Astrocyte of the cerebellum (primary cell): ENCODE data around the gene G6PD.

ENCODE experiments used
- DNase-seq: peaks from one replicate; pipeline ENCODE4 v3.0.0-alpha.2; 2011; ENCODE audit warnings: low read depth
- H3K4me3 ChIP-seq: 2 replicates; pipeline ENCODE4 v1.5.1; 2011; ENCODE audit warnings: mild to moderate bottlenecking, low read depth, low read length, moderate library complexity
- CTCF ChIP-seq: IDR thresholded peaks from 2 replicates; pipeline ENCODE4 v1.5.1; 2012; ENCODE audit warnings: low read length, low read depth, moderate library complexity, mild to moderate bottlenecking; ENCODE audit errors: missing control alignments
- in situ Hi-C: cut with HindIII; loops from 2 replicates; pipeline ENCODE4 v1.10.0; 2017; ENCODE audit warnings: low sequenced_read_pairs

The G6PD gene

DNA sequence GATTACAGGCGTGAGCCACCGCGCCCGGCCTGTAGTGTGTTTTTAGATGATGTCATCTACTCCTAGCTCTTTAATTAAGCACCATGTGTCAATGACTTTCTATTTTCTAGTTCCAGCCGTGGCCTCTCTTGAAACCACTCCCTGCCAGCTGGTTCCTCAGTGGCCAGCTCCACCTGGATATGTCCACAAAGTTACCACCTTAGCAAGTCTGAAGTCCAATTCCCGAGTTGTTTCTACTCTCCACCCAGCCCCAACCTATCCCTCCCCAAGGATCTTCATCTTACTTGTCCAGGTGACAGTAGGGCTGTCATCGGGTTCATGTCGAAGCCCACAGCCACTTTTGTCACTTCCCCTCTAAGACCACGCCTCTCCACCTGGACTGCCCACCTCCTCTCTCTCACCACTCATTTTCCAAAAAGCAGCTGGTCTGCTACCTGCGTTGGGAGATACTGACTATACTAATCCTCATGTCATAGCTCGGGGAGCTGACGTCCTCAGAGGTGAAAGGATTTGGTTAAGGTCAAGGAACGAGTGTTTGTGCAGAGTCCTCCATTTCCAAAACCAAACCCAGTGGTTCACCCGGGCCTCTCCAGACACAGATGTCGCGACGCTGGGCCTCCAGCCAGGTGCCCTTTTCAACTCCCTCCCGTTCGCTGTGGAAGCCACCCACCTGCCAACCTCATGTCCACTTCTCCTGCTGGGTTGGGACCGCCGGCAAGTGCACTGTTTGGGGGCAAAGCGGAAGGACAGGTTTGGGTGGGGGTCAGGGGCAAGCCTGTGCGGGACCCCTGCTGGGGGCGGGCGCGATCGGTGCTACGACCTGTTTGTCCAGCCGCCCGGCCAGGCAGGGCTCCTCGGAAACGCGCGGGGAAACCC is 31.3 kb downstream of the G6PD start:
- TF ChIP-seq CTCF: no peak

GRCh38 chrX:154513716-154514115 is 32.9 kb downstream of the G6PD start:
- in situ Hi-C loops: no loop called here
- no peak for DNase-seq
- no peak for TF ChIP-seq CTCF

More for the DNA sequence above, 31.3 kb downstream of the G6PD start:
- no peak for DNase-seq
- peak overlapping the region; percentile 59 for H3K4me3 ChIP-seq
- in situ Hi-C loops: no loop called here

GRCh38 chrX:154512879-154513553 is 33.6 kb downstream of the G6PD start:
- no peak for TF ChIP-seq CTCF
- H3K4me3 ChIP-seq: no peak overlapping the region
- in situ Hi-C loops: no loop called here
- no peak for DNase-seq

More at GRCh38 chrX:154513716-154514115, 32.9 kb downstream of the G6PD start:
- H3K4me3 ChIP-seq: no peak overlapping the region

DNA sequence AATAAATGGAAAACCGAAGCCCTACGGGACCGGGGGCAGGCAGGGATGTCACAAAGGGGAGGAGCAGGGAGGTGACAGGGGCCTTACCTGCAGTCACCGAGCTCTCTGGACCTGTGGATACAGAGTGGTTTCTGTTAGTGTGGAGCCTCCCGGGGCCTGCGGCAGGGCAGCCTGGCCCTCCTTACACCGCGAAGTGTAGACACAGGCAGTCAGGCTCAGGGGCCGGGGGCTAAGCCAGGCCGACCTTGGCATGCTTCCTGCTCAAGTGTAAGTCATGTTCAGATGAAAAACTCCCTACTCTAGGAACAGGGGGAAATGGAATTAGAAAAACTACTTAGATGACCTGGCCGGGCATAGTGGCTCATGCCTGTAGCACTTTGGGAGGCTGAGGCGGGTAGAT is 34.9 kb downstream of the G6PD start:
- in situ Hi-C loops: no loop called here

DNA sequence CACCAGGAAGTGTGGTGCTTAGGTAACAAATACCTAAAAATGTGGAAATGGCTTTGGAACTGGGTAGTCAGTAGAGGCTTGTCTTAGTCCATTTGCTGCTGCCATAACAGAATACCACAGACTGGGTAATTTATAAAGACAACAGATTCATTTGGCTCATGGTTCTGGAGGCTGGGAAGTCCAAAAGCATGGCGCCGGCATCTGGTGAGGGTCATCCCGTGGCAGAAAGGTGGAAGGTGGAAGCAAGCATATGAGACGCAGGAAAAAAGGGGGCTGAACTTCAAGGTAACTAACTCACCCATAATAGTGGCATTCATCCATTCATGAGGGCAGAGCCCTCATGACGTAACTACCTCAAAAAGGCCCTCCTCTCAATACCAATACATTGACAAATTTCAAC is 37.2 kb downstream of the G6PD start:
- no peak overlapping the region for H3K4me3 ChIP-seq
- in situ Hi-C loops: no loop called here
- no peak for DNase-seq
- TF ChIP-seq CTCF: no peak

More for the DNA sequence above, 34.9 kb downstream of the G6PD start:
- no peak for DNase-seq
- no peak overlapping the region for H3K4me3 ChIP-seq
- TF ChIP-seq CTCF: no peak

GRCh38 chrX:154508384-154508745 is 38.3 kb downstream of the G6PD start:
- no peak for TF ChIP-seq CTCF
- DNase-seq: no peak
- in situ Hi-C loops: no loop called here
- H3K4me3 ChIP-seq: no peak overlapping the region
